ENCODE measurements around the gene SAMD11. TPM values are rescaled to one million over a fixed set of nuclear protein-coding genes. Genes with fewer than 3 reads are reported as not detected.

SAMD11 gene
- polyA plus RNA-seq, 1 donor from 2014 or later: not detected

DNA sequence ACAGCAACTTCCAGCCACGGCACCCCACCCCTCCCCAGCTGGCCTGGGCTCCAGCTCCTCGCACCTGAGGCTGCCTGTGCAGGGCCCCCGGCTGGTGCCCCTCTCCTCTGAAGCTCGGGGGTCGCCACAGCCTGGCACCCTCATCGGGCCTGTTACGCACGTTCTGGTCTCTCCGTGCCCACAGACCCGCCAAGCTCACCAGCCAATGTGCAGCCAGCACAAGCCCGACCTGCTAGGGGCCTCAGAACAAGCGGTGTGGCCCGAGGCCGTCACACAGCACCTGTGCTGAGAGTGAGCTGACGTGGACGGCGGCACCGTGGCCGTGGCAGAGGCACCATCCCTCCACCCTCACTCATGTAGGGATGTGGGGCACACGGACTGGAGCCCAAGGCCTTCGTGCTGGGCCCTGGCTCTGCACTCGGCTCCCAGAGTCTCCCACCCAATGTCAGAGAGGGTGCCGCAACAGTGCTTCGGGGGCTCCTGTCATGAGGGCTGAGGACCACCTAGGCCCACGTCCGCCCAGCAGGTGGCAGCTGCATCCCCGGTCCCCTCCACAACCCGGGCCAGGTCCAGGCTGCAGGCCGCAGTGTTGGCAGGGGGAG, 4.4 kb upstream of the SAMD11 start:
- H3K36me3 Mint-ChIP-seq: no peaks in the 10 kb centered on the region
- peaks cover 0 to 2% (median 0%) of the 10 kb centered on the region in 3 donors for H3K9me3 Mint-ChIP-seq
- peaks cover 47% of the 10 kb centered on the region for H3K27me3 Mint-ChIP-seq
- H3K27ac Mint-ChIP-seq: no peak overlapping the region
- H3K4me1 Mint-ChIP-seq: peaks cover 4 to 12% (median 10%) of the 10 kb centered on the region in 3 donors
- H3K4me3 Mint-ChIP-seq: no peak overlapping the region

DNA sequence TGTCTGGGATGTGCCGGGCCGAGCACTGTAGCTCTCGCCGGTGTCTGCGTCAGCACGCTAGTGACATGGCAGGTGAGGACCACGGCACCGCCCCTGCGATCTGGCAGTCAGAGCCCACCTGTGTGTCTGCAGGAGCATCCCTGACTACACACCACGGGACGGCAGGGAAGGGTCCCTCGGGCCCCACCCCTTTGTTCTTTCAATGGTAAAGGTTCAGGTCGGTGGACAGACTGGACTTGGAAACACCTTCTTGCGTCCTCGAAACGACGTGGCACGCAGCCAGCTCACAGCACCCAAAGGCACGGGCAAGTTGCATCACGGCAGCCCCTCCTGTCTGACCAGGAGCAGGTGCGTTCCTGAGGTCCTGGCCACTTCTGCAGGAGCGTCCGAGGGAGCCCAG, 3.7 kb upstream of the SAMD11 start:
- H3K36me3 Mint-ChIP-seq: no peaks in the 10 kb centered on the region
- H3K9me3 Mint-ChIP-seq: peaks cover 0 to 2% (median 0%) of the 10 kb centered on the region in 3 donors
- H3K27ac Mint-ChIP-seq: no peak overlapping the region
- H3K4me1 Mint-ChIP-seq: peaks cover 4 to 12% (median 10%) of the 10 kb centered on the region in 3 donors
- H3K4me3 Mint-ChIP-seq: no peak overlapping the region
- peaks cover 47% of the 10 kb centered on the region for H3K27me3 Mint-ChIP-seq

DNA sequence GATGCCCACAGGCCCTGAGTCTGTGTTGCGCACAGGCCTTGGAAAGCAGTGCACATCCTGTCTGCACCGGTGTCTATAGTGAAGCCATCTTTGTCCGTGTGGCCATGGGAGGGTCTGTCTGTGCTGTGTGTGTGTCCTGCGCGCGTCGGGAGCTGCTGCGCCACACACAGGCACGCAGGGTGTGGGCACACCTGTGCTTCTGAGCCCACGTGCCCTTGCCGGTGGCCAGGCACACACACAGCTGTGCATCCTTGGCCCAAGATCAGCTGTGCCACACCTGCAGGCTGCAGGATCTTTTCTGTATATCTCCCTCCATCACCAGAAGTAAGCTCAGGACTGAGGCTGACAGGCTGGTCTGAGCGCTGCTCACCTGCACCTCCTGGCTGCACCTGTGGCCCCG, 3.2 kb upstream of the SAMD11 start:
- Mint-ChIP-seq H3K27ac (peak overlapping the region in 1 of 3 donors; percentile 68), H3K36me3 (no peaks in the 10 kb centered on the region), H3K27me3 (peaks cover 44% of the 10 kb centered on the region), H3K9me3 (peaks cover 0 to 2% (median 0%) of the 10 kb centered on the region in 3 donors), H3K4me1 (peaks cover 4 to 12% (median 10%) of the 10 kb centered on the region in 3 donors), H3K4me3 (peak overlapping the region in 2 of 4 donors; percentile 12 to 60)

DNA sequence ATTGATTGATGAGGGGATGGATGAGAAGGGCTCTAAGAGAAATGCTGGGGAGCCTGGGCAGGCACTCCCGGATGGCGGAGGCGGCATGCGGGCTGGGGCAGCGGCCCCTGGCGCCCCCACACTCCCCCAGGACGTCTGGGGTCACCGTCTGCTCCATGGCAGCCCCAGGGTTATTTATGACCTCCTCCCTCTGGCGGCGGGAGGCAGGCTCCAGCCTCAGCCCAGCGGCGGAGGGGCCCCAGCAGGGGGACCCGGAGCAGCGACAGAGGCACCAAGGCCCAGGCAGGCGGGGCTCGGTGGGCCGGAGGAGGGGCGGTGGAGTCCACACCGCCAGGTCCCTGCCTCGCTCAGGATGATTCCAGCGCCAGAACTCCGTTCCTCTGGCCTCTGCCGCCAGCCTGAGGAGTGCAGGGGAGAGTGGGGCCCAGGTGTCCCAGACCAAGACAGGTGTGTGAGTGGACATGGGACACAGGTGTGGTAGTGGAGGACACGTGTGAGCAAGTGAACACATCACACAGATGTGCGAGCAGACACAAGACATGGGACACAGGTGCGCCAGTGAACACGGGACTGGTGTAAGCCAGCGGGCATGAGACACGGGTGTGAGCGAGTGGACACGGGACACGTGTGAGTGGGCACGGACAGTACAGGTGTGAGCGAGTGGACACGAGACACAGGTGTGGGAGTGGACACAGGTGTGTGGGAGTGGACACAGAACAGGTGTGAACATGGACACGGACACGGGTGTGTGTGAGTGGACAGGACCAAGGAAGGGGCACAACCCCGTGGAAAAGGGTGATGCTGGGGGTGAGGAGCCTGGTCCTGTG, 2.5 kb upstream of the SAMD11 start:
- Mint-ChIP-seq H3K4me3 (peak overlapping the region in 3 of 4 donors; percentile 12 to 62 (median 60)), H3K4me1 (peaks cover 4 to 12% (median 10%) of the 10 kb centered on the region in 3 donors), H3K36me3 (no peaks in the 10 kb centered on the region), H3K27me3 (peaks cover 49% of the 10 kb centered on the region), H3K9me3 (peaks cover 0 to 2% (median 0%) of the 10 kb centered on the region in 3 donors), H3K27ac (peak overlapping the region in 2 of 3 donors; percentile 7 to 68)

DNA sequence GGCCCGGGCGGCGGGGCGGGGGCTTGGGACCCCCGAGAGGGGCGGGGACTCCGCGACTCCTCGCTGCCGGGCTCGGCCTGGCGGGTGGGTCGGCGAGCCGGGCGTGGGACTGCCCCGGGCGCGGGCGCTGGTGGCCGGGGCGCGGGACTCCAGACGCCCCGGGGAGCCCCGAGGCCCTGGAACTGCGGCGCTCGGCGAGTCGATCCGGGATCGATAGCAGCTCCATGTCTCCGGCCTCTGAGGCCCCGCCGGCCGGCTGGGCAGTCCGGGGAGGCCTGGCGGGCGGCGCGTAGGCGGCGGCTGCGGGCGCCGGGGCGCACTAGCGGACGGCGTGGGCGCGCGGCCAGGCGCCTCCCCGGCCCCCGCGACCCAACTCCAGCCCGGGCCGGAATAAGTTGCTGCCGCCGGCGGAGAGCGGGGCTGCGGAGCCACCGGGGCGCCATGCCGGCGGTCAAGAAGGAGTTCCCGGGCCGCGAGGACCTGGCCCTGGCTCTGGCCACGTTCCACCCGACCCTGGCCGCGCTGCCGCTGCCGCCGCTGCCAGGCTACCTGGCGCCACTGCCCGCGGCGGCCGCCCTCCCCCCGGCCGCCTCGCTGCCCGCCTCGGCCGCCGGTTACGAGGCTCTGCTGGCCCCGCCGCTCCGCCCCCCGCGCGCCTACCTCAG, 400 bp downstream of the SAMD11 start:
- Mint-ChIP-seq H3K27me3 (peaks cover 46% of the 10 kb centered on the region), H3K9me3 (peaks cover 0 to 2% (median 0%) of the 10 kb centered on the region in 3 donors), H3K4me3 (no peak overlapping the region), H3K4me1 (peaks cover 4 to 12% (median 10%) of the 10 kb centered on the region in 3 donors), H3K36me3 (no peaks in the 10 kb centered on the region), H3K27ac (no peak overlapping the region)

DNA sequence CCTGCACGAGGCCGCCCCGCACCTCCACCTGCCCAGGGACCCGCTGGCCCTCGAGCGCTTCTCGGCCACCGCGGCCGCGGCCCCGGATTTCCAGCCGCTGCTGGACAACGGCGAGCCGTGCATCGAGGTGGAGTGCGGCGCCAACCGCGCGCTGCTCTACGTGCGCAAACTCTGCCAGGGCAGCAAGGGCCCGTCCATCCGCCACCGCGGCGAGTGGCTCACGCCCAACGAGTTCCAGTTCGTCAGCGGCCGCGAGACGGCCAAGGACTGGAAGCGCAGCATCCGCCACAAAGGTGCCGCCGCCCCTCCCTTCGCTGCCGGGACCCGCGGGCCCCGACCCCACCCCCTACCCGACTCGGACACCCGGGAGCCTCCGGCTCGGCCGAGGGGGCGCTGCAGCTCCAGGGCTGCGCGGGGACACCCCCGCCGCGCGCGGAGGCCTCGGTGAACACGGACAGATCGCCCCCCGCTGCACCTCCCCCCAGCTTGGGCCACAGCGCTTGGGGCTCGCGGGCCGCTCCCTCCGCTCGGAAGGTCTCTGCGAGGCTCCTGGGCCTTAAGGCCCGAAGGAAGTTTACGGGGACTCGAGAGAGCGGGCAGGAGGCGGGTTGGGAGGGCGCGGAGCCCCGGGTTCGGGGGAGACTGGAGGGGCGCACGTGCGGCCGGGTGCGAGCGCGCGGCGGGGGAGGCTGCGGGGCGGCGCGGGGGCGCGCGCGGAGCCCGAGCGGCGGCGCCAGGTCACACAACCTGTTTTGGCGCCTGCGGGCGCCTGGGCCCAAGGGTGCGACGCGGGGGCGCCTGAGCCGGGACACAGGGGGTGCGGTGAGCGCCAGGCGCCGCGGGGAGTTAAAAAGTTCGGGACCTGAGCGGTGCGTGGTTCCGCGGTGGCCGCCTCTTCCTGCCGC, 1.2 kb downstream of the SAMD11 start:
- peaks cover 0 to 2% (median 0%) of the 10 kb centered on the region in 3 donors for H3K9me3 Mint-ChIP-seq
- peaks cover 4 to 14% (median 10%) of the 10 kb centered on the region in 3 donors for H3K4me1 Mint-ChIP-seq
- H3K27ac Mint-ChIP-seq: no peak overlapping the region
- peaks cover 43% of the 10 kb centered on the region for H3K27me3 Mint-ChIP-seq
- H3K36me3 Mint-ChIP-seq: no peaks in the 10 kb centered on the region
- peak overlapping the region in 2 of 4 donors; percentile 41 to 43 for H3K4me3 Mint-ChIP-seq

DNA sequence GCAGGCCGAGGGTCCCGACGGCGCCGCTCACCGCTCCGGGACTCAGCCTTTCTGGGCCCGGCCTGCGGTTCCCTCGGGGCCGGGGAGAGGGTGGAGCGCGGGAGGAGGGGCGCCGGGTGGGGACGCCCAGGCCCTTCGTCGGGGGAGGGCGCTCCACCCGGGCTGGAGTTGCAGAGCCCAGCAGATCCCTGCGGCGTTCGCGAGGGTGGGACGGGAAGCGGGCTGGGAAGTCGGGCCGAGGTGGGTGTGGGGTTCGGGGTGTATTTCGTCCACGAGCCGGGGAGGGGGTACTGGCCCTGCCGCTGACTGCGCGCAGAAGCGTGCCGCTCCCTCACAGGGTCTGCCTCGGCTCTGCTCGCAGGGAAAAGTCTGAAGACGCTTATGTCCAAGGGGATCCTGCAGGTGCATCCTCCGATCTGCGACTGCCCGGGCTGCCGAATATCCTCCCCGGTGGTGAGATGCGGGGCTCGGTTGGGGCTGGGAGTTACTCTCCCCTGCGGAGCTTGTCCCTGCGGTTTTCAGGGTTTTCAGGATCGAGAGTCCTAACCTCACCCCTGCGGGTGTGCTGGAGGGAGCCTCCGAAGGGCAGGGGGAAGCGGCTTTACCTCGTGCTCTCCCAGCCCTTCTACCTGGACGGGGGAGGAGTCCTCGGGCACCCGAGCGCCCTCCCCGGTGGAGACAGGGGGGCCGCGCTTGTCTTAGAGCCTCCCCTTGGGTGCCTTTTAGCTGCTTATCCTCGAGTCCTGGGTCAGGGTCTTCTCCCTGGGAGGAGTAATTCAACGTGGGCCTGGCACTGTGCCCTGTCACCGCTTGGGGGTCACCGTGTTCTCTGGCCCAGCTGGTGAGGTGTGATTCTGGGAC, 2.1 kb downstream of the SAMD11 start:
- peaks cover 36% of the 10 kb centered on the region for H3K27me3 Mint-ChIP-seq
- H3K9me3 Mint-ChIP-seq: peaks cover 0 to 2% (median 0%) of the 10 kb centered on the region in 3 donors
- H3K27ac Mint-ChIP-seq: no peak overlapping the region
- peaks cover under 1 to 9% (median 7%) of the 10 kb centered on the region in 3 donors for H3K4me1 Mint-ChIP-seq
- peak overlapping the region; percentile 23 to 86 (median 65) for H3K4me3 Mint-ChIP-seq
- H3K36me3 Mint-ChIP-seq: no peaks in the 10 kb centered on the region

DNA sequence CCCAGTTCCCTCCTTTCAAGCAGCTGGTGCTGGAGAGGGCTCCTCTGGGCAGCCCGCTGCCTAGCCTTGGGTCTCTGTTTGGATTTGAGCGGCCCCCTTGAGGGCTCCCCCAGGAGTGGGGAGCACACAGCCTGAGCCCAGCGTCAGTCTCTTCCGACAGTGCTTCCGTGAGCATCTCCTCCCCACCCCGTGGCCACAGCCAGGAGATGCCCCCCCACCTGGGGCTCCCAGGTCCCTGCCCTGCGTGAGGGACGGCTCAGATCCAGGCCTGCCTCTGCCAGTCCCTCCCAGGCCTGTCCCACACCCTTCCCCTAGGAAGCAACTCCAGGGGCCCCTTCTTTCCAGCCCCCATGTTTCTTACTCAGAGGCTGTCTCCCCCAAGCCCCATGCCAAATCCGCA, 3.5 kb downstream of the SAMD11 start:
- no peaks in the 10 kb centered on the region for H3K9me3 Mint-ChIP-seq
- no peak overlapping the region for H3K27ac Mint-ChIP-seq
- H3K4me3 Mint-ChIP-seq: peak overlapping the region in 1 of 4 donors; percentile 55
- peaks cover 0 to 10% (median 7%) of the 10 kb centered on the region in 3 donors for H3K4me1 Mint-ChIP-seq
- peaks cover 31% of the 10 kb centered on the region for H3K27me3 Mint-ChIP-seq
- H3K36me3 Mint-ChIP-seq: no peaks in the 10 kb centered on the region

DNA sequence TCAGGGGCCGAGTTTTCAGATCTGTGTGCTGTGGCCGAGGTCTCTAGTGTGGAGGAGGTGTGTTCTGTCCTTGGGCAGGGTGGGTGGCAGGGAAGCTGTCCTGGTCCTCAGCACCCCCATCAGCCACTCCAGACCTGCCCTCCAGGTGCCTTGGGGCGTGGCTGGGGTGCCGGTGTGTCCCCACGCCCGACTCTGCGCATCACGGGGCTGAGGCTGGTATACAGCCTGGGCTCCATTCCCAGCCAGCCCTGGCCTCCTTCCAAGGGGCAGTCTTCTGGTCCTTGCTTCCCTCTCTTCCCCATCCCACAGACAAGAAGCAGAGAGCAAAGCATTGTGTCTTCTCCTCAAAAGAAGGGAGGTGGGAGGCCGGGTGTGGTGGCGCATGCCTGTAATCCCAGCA, 4.0 kb downstream of the SAMD11 start:
- H3K4me1 Mint-ChIP-seq: peaks cover 0 to 10% (median 7%) of the 10 kb centered on the region in 3 donors
- H3K27me3 Mint-ChIP-seq: peaks cover 26% of the 10 kb centered on the region
- H3K9me3 Mint-ChIP-seq: no peaks in the 10 kb centered on the region
- peak overlapping the region in 1 of 4 donors; percentile 55 for H3K4me3 Mint-ChIP-seq
- no peaks in the 10 kb centered on the region for H3K36me3 Mint-ChIP-seq
- H3K27ac Mint-ChIP-seq: no peak overlapping the region

DNA sequence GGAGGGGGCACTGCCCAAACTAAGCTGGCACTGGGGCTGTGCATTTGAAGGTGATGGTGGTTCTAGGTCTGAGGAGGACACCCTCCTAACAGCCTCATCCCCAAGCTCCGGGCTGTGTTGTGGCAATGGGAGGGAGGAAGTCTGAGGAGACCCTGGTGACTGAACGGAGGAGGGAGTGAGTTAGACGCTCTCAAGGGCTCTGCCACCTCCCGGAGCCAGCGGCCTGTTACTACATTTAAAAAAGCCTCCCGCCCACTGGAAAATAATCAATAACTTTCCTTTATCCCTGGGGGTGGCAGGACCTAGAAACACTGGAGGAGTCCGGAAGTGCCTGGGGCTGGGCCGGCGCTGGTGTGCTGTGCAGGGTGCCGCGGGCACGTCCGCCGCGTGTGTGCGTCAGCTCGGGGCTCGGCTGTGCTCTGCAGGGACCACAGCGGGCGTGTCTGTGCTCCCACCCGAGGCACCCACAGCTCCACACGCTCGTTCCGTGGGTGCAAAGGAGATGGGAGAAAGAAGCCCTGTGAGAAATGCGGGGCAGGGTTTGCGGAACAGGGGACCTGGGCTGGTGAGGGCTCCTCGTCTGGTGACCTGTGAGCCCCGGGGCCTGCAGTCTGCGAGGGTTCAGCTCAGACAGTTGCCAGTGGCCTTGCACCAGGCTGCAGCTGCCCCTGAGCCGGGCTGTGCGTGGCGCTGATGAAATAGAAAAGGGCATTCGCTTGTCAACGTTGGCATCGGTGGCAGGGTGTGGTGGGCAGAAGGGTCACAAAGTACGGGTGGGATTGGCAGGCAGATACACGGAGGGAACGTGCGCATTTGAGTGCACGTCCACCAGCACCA, 5.3 kb downstream of the SAMD11 start:
- H3K4me1 Mint-ChIP-seq: peaks cover 0 to 6% (median 4%) of the 10 kb centered on the region in 3 donors
- no peaks in the 10 kb centered on the region for H3K9me3 Mint-ChIP-seq
- H3K36me3 Mint-ChIP-seq: no peaks in the 10 kb centered on the region
- no peak overlapping the region for H3K27ac Mint-ChIP-seq
- H3K27me3 Mint-ChIP-seq: peaks cover 21% of the 10 kb centered on the region
- no peak overlapping the region for H3K4me3 Mint-ChIP-seq

DNA sequence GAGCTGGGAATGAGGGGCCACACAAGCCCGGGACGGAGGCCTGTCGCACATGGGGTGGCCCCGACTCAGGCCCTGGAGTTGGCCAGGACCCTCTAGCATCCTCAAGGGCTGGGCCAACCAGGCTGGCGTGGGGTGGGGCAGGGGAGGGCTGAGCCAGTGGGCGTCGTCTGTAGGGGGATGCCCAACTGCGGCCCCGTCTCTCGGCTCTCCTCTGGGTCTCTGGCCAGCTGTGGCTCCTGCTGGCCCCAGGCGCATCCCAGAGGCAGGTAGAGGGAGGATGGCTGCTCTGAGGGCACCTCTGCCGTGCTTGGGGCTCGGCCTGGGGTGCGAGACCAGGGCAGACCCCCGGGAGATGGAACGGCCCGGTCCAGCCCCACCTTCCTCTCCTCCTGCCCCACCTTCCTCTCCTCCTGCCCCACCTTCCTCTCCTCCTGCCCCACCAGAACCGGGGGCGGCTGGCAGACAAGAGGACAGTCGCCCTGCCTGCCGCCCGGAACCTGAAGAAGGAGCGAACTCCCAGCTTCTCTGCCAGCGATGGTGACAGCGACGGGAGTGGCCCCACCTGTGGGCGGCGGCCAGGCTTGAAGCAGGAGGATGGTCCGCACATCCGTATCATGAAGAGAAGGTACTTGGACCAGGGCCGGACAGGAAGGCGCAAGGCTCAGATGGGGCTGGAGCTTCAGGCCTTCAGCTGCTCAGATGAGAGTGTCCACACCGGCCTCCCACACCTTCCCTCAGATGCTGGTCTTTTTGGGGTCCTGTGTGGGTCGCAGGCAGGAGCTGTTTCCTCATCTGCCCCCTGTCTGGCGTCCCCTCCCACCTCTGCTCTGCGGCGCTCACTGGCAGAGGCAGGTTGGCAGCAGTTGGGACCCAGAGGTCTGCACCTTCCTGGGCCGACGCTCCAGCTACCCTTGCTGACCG, 6.2 kb downstream of the SAMD11 start:
- Mint-ChIP-seq H3K4me1 (peaks cover 0 to 6% (median 5%) of the 10 kb centered on the region in 3 donors), H3K27me3 (peaks cover 23% of the 10 kb centered on the region), H3K4me3 (no peak overlapping the region), H3K36me3 (no peaks in the 10 kb centered on the region), H3K27ac (no peak overlapping the region), H3K9me3 (no peaks in the 10 kb centered on the region)

DNA sequence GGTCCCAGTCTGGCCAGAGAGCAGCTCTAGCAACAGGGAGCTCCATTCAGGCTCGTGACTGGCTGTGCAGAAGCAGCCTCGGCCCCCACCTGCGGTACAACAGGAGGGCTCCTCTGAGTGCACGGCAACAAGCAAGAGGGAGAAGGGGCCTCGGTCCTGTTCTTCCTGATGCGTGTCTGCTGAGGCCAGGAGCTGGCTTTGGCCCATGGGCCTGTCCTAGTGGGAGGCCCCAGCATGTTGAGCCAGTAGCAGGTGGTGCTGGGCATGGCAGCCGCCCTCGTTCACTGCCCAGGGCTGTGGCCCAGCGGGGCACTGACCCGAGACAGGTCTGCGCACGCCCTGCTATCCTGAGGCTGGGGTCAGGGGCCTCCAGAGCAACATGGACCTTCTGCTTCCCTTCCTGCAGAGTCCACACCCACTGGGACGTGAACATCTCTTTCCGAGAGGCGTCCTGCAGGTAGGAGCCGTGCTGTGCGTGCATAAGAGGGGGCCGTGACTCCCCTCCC, 7.0 kb downstream of the SAMD11 start:
- Mint-ChIP-seq H3K9me3 (no peaks in the 10 kb centered on the region), H3K4me1 (peaks cover 0 to 6% (median 5%) of the 10 kb centered on the region in 3 donors), H3K27me3 (peaks cover 28% of the 10 kb centered on the region)

More for the DNA sequence above, 7.0 kb downstream of the SAMD11 start:
- Mint-ChIP-seq H3K36me3 (no peaks in the 10 kb centered on the region), H3K27ac (no peak overlapping the region), H3K4me3 (no peak overlapping the region)

All from IgD-negative memory B cell (primary cell).